Fibroblast of the aortic adventitia (primary cell): ENCODE data around the gene KCNQ2. TPM values are rescaled to one million over a fixed set of nuclear protein-coding genes. Genes with fewer than 3 reads are reported as not detected.

Experiments
- DNase-seq: peaks from one replicate; pipeline ENCODE4 v3.0.0-alpha.2; 2010; ENCODE audit warnings: low read depth
- H3K4me3 ChIP-seq: 2 replicates; pipeline ENCODE4 v1.5.1; 2011; ENCODE audit warnings: low read depth, mild to moderate bottlenecking, control low read depth, low read length, moderate library complexity
- total RNA-seq: library from RNA; depleted of rRNA; stranded (reverse); fragments of >200 nt; gene quantifications from 2 replicates; pipeline ENCODE4 v1.2.3, GENCODE V29; 2012; ENCODE audit warnings: low replicate concordance
- TF ChIP-seq, protein P1 (sequence below): IDR thresholded peaks from 2 replicates; pipeline ENCODE4 v1.5.1; 2011; ENCODE audit warnings: mild to moderate bottlenecking, low read length, control low read depth, inconsistent platforms; ENCODE audit not compliant: insufficient read depth

KCNQ2 gene
- total RNA-seq, 1 donor, result not detected

DNA sequence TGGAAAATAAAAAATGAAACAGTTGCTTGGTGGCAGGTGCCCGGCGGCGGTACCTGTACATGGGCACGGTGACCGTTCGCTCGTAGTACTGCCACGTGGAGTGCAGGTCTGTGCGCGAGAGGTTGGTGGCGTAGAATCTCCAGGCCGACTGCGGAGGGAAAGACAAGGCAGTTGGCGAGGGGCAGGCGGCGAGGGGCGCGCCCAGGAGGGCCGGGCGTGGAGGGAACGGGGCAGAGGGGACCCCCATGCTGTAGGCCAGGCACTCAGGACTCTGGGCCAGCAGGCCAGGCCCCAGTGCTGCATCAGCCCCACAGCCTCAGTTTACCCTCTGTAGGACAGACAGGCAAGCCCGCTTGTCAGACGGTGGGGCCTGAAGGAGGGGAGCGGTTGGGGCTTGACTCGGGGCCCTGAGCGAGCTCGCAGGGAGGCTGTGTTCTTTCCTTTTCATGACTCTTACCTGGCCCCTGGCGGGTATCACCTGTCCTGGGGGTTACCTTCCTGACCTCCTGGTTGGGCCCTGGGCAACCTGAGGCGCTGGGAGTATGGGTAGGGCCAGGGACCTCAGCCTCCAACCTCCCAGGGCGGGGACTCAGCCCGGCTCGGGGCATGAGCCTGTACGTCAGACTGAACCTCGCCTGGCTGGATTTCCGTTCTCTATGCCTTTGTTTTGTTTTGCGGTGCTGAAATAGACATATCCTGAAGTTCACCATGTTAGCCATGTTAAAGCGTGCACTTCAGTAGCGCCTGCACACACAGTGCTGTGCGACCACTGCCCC is 38.5 kb downstream of the KCNQ2 start:
- H3K4me3 ChIP-seq, result no peak overlapping the region
- DNase-seq, result no peak
- TF ChIP-seq, protein P1, sequence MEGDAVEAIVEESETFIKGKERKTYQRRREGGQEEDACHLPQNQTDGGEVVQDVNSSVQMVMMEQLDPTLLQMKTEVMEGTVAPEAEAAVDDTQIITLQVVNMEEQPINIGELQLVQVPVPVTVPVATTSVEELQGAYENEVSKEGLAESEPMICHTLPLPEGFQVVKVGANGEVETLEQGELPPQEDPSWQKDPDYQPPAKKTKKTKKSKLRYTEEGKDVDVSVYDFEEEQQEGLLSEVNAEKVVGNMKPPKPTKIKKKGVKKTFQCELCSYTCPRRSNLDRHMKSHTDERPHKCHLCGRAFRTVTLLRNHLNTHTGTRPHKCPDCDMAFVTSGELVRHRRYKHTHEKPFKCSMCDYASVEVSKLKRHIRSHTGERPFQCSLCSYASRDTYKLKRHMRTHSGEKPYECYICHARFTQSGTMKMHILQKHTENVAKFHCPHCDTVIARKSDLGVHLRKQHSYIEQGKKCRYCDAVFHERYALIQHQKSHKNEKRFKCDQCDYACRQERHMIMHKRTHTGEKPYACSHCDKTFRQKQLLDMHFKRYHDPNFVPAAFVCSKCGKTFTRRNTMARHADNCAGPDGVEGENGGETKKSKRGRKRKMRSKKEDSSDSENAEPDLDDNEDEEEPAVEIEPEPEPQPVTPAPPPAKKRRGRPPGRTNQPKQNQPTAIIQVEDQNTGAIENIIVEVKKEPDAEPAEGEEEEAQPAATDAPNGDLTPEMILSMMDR, result no peak

GRCh38 chr20:63433351-63433750 is 39.1 kb downstream of the KCNQ2 start:
- no peak for DNase-seq
- TF ChIP-seq, protein P1, result no peak
- no peak overlapping the region for H3K4me3 ChIP-seq

DNA sequence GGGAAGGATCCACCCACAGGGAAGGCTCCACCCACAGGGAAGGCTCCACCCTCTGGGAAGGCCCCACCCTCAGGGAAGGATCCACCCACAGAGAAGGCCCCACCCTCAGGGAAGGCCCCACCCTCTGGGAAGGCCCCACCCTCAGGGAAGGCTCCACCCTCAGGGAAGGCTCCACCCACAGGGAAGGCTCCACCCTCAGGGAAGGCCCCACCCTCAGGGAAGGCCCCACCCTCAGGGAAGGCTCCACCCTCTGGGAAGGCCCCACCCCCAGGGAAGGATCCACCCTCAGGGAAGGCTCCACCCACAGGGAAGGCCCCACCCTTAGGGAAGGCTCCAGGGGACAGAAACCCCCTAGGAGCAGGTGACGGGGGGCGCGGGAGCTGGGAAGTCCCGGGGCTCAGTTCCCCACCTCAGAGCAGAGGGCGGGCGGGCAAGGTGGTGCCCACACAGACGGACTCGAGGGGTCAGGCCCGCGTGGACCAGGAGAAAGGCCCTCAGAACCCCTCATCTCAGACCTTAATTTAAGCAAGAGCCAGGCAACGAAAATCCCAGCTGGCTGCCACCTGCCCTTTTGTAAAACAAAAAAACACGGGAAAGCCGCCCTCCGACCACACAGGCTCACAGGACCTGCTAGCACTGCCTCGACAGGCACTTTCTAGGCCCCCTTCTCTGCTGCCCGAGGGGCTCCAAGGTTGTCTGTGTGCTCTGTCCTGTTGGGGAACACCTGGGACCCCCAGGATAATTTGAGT is 39.7 kb downstream of the KCNQ2 start:
- TF ChIP-seq, protein P1, result no peak

GRCh38 chr20:63431944-63432343 is 40.5 kb downstream of the KCNQ2 start:
- TF ChIP-seq, protein P1, result no peak
- DNase-seq, result no peak

More for the DNA sequence above, 39.7 kb downstream of the KCNQ2 start:
- no peak for DNase-seq
- no peak overlapping the region for H3K4me3 ChIP-seq

GRCh38 chr20:63430891-63431290 is 41.6 kb downstream of the KCNQ2 start:
- TF ChIP-seq, protein P1, result no peak
- DNase-seq, result no peak
- no peak overlapping the region for H3K4me3 ChIP-seq

More at GRCh38 chr20:63431944-63432343, 40.5 kb downstream of the KCNQ2 start:
- no peak overlapping the region for H3K4me3 ChIP-seq

- no peak for DNase-seq
- TF ChIP-seq, protein P1, result no peak
- no peak overlapping the region for H3K4me3 ChIP-seq
Observed at GRCh38 chr20:63429992-63430391, 42.5 kb downstream of the KCNQ2 start.
